GM18868 (cell line): ENCODE measurements around the gene UNC5C.

Source experiments
- ATAC-seq: cut with Tn5 transposase; IDR thresholded peaks from one replicate; pipeline ENCODE4 v1.9.1; 2021; ENCODE audit warnings: mild to moderate bottlenecking, moderate library complexity; ENCODE audit not compliant: unreplicated experiment

Gene UNC5C

GRCh38 chr4:95546866-95547714, 1.7 kb downstream of the UNC5C start:
- no peak for ATAC-seq

GRCh38 chr4:95546221-95546620, 2.6 kb downstream of the UNC5C start:
- ATAC-seq: no peak

GRCh38 chr4:95545546-95545945, 3.2 kb downstream of the UNC5C start:
- ATAC-seq: no peak

- no peak for ATAC-seq
These were observed 4.4 kb downstream of the UNC5C start for GRCh38 chr4:95544113-95545103.

GRCh38 chr4:95541889-95542607, 6.7 kb downstream of the UNC5C start:
- peak; percentile 97 for ATAC-seq

- ATAC-seq: no peak
These were observed 7.7 kb downstream of the UNC5C start for GRCh38 chr4:95541094-95541493.

GRCh38 chr4:95540227-95540626, 8.5 kb downstream of the UNC5C start:
- no peak for ATAC-seq

GRCh38 chr4:95539106-95539505, 9.7 kb downstream of the UNC5C start:
- no peak for ATAC-seq

- ATAC-seq: no peak
These were observed 10.8 kb downstream of the UNC5C start for GRCh38 chr4:95537863-95538488.

- no peak for ATAC-seq
These were observed 11.6 kb downstream of the UNC5C start for GRCh38 chr4:95537191-95537590.

GRCh38 chr4:95536650-95537049, 12.1 kb downstream of the UNC5C start:
- no peak for ATAC-seq

GRCh38 chr4:95535180-95535579, 13.6 kb downstream of the UNC5C start:
- no peak for ATAC-seq

- ATAC-seq: no peak
These were observed 14.7 kb downstream of the UNC5C start for GRCh38 chr4:95534032-95534431.

GRCh38 chr4:95533254-95533653, 15.5 kb downstream of the UNC5C start:
- no peak for ATAC-seq

- ATAC-seq: no peak
These were observed 16.5 kb downstream of the UNC5C start for GRCh38 chr4:95532305-95532704.

GRCh38 chr4:95531141-95531540, 17.6 kb downstream of the UNC5C start:
- no peak for ATAC-seq

- no peak for ATAC-seq
These were observed 18.8 kb downstream of the UNC5C start for GRCh38 chr4:95529946-95530345.

- no peak for ATAC-seq
These were observed 20.3 kb downstream of the UNC5C start for GRCh38 chr4:95528388-95528948.

GRCh38 chr4:95526075-95526474, 22.7 kb downstream of the UNC5C start:
- no peak for ATAC-seq

- peak; percentile 63 for ATAC-seq
These were observed 24.0 kb downstream of the UNC5C start for GRCh38 chr4:95524729-95525128.
